ENCODE results near the gene BTRC. TPM values are rescaled to one million over a fixed set of nuclear protein-coding genes. Genes with fewer than 3 reads are reported as not detected.

The BTRC gene
- total and polyA plus RNA-seq, 10 of the 15 experiments (the other 5 are each of a cell fraction or from before 2014, with no cell fraction given), result 2.2 to 18.6 (median 8.6) TPM

DNA sequence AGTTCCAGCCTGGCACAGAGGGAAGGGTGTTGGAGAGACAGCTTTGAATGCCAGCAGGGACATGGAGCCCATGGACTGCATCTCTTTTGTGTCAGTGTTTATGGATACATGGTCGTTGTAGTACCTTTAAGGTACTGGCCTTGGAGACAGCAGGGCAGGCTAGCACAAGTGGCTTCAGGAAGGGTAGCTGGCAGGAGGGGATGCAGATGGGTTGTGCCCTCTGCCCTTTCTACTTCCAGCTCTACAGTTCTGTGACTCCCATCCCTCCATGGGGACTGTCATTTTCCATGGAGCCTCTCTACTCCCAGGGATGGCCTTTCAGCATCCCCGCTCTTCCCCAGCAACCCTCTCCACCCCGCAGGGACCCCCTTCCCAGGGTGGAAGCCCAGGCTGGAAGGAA, 209.0 kb downstream of the BTRC start (continued):
- TF ChIP-seq PRDM15 (CRISPR knock-in tag; IDR thresholded peaks at IDR 0.05) (no peak), RAD51 (IDR thresholded peaks at IDR 0.05) (no peak), STAT1 (conservative IDR thresholded peaks at IDR 0.05) (no peak), PML (IDR thresholded peaks at IDR 0.05; ENCODE audit: low read length) (no peak), FOXM1 (IDR thresholded peaks at IDR 0.05; ENCODE audit: low read depth, low read length) (no peak), EGR1 (IDR thresholded peaks at IDR 0.05; ENCODE audit: borderline replicate concordance in 1 of 2, low read depth in 2 of 2, low read length in 2 of 2) (no peak), YY1 (IDR thresholded peaks at IDR 0.05; ENCODE audit: low read depth, low read length) (no peak), TCF3 (IDR thresholded peaks at IDR 0.05; ENCODE audit: borderline replicate concordance, insufficient read depth, low read depth, low read length) (no peak), NKRF (conservative IDR thresholded peaks at IDR 0.05) (no peak)

Data from GM12878 (cell line).